Measurements from ENCODE around the gene TUBB2B. TPM values are rescaled to one million over a fixed set of nuclear protein-coding genes. Genes with fewer than 3 reads are reported as not detected.

TUBB2B gene
- polyA plus RNA-seq, 3 donors = 0.15 to 3.5 TPM; not detected in 1

DNA sequence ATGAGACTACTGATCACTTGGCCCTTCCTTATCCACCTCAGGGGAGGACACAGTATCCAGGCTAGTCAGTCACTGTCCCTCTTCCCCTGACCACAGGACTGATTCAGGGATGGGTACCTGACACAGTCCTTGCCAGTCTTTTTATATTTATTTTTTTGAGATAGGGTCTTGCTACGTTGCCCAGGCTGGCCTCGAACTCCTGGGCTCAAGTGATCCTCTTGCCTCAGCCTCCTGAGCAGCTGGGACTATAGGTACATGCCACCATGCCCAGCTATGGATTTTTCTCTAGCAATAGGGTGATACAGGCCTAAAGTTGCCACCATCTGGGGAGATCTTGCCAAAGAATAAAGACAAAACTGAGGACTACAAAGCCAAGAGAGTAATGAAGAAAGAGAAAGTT is 10.2 kb downstream of the TUBB2B start:
- H3K9ac ChIP-seq (ENCODE audit: insufficient read depth, low read length, poor library complexity, severe bottlenecking) = no peak overlapping the region
- intact Hi-C loops (cut with micrococcal nuclease) = no loop called here
- H3K9me3 ChIP-seq (replicated peaks in 1 of 2; ENCODE audit: control insufficient read depth in 1 of 2, insufficient read depth in 1 of 2, low read length in 2 of 2) = no peaks in the 10 kb centered on the region
- Mint-ChIP-seq H3K27ac (no peak overlapping the region), H3K9me3 (peaks cover 0 to 9% (median 2%) of the 10 kb centered on the region in 7 donors), H3K4me3 (no peak overlapping the region), H3K4me1 (no peaks in the 10 kb centered on the region), H3K27me3 (ENCODE audit: low read depth in 3 of 3) (peaks cover 18 to 38% (median 25%) of the 10 kb centered on the region in 3 donors), H3K36me3 (no peaks in the 10 kb centered on the region)
- no peak overlapping the region for H3K27ac ChIP-seq (ENCODE audit: low read depth in 1 of 2, low read length in 2 of 2)
- no peak for DNase-seq
- H3K79me2 ChIP-seq (ENCODE audit: insufficient read depth, low read length) = no peaks in the 10 kb centered on the region
- no peak overlapping the region for H3K4me3 ChIP-seq (replicated peaks in 1 of 3; ENCODE audit: low read depth in 2 of 3, low read length in 3 of 3)
- no peak overlapping the region for H2AFZ ChIP-seq (ENCODE audit: insufficient read depth, low read depth, low read length, poor library complexity, severe bottlenecking)
- H3K27me3 ChIP-seq (ENCODE audit: control insufficient read depth in 2 of 2, insufficient read depth in 2 of 2, low read length in 2 of 2) = peaks cover 4 to 23% of the 10 kb centered on the region in 2 donors
- WGBS (ENCODE audit: insufficient coverage) = no CpG with 5 or more reads among the region's 2 CpGs
- H4K20me1 ChIP-seq (ENCODE audit: insufficient read depth, low read length) = no peaks in the 10 kb centered on the region
- TF ChIP-seq, protein P1, sequence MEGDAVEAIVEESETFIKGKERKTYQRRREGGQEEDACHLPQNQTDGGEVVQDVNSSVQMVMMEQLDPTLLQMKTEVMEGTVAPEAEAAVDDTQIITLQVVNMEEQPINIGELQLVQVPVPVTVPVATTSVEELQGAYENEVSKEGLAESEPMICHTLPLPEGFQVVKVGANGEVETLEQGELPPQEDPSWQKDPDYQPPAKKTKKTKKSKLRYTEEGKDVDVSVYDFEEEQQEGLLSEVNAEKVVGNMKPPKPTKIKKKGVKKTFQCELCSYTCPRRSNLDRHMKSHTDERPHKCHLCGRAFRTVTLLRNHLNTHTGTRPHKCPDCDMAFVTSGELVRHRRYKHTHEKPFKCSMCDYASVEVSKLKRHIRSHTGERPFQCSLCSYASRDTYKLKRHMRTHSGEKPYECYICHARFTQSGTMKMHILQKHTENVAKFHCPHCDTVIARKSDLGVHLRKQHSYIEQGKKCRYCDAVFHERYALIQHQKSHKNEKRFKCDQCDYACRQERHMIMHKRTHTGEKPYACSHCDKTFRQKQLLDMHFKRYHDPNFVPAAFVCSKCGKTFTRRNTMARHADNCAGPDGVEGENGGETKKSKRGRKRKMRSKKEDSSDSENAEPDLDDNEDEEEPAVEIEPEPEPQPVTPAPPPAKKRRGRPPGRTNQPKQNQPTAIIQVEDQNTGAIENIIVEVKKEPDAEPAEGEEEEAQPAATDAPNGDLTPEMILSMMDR (IDR thresholded peaks at IDR 0.05) = no peak
- no peaks in the 10 kb centered on the region for H3K36me3 ChIP-seq (replicated peaks in 1 of 2; ENCODE audit: control insufficient read depth in 1 of 2, insufficient read depth in 2 of 2, low read length in 2 of 2)
- no peak overlapping the region for H3K4me2 ChIP-seq (replicated peaks; ENCODE audit: extremely low read depth, low read length, poor library complexity, severe bottlenecking)
- H3K4me1 ChIP-seq (ENCODE audit: control insufficient read depth in 1 of 2, insufficient read depth in 2 of 2, low read length in 2 of 2) = no peaks in the 10 kb centered on the region

DNA sequence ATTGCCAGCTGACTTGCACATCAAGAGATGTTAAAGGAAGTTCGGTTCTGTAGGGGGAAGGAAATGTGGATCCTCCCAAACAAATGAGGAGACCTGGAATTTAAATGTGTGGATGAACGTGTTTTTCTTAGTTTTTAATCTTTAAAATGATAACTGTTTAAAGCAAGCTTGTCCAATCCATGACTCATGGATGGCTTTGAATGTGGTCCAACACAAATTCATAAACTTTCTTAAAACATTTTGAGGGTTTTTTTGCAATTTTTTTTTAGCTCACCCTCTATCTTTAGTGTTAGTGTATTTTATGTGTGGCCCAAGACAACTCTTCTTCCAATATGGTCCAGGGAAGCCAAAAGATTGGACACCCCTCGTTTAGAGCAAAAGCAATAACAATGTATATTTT is 12.6 kb downstream of the TUBB2B start:
- H3K4me3 Mint-ChIP-seq = no peak overlapping the region
- no peaks in the 10 kb centered on the region for H3K9me3 ChIP-seq (replicated peaks in 1 of 2; ENCODE audit: control insufficient read depth in 1 of 2, insufficient read depth in 1 of 2, low read length in 2 of 2)
- H3K27ac ChIP-seq (ENCODE audit: low read depth in 1 of 2, low read length in 2 of 2) = no peak overlapping the region
- H3K4me3 ChIP-seq (replicated peaks in 1 of 3; ENCODE audit: low read depth in 2 of 3, low read length in 3 of 3) = no peak overlapping the region
- no peaks in the 10 kb centered on the region for H3K36me3 Mint-ChIP-seq
- no peak overlapping the region for H3K27ac Mint-ChIP-seq
- WGBS (ENCODE audit: insufficient coverage) = no CpG with 5 or more reads among the region's 3 CpGs
- TF ChIP-seq, protein P1 (IDR thresholded peaks at IDR 0.05) = no peak
- DNase-seq = no peak
- no peaks in the 10 kb centered on the region for H3K4me1 Mint-ChIP-seq
- no peak overlapping the region for H2AFZ ChIP-seq (ENCODE audit: insufficient read depth, low read depth, low read length, poor library complexity, severe bottlenecking)
- H3K79me2 ChIP-seq (ENCODE audit: insufficient read depth, low read length) = no peaks in the 10 kb centered on the region
- H3K9me3 Mint-ChIP-seq = no peaks in the 10 kb centered on the region
- no peaks in the 10 kb centered on the region for H3K36me3 ChIP-seq (replicated peaks in 1 of 2; ENCODE audit: control insufficient read depth in 1 of 2, insufficient read depth in 2 of 2, low read length in 2 of 2)
- peaks cover 4 to 15% of the 10 kb centered on the region in 2 donors for H3K27me3 ChIP-seq (ENCODE audit: control insufficient read depth in 2 of 2, insufficient read depth in 2 of 2, low read length in 2 of 2)
- intact Hi-C loops (cut with micrococcal nuclease) = no loop called here
- no peaks in the 10 kb centered on the region for H3K4me1 ChIP-seq (ENCODE audit: control insufficient read depth in 1 of 2, insufficient read depth in 2 of 2, low read length in 2 of 2)
- no peaks in the 10 kb centered on the region for H4K20me1 ChIP-seq (ENCODE audit: insufficient read depth, low read length)
- H3K4me2 ChIP-seq (replicated peaks; ENCODE audit: extremely low read depth, low read length, poor library complexity, severe bottlenecking) = no peak overlapping the region
- H3K9ac ChIP-seq (ENCODE audit: insufficient read depth, low read length, poor library complexity, severe bottlenecking) = no peak overlapping the region
- H3K27me3 Mint-ChIP-seq (ENCODE audit: low read depth in 3 of 3) = peaks cover 17 to 31% (median 27%) of the 10 kb centered on the region in 3 donors

Data from CD14-positive monocyte (primary cell).